Right lung (tissue), 10 donors: Measurements from ENCODE around the gene GMEB1. TPM values are rescaled to one million over a fixed set of nuclear protein-coding genes. Genes with fewer than 3 reads are reported as not detected.
"Not testable (repeated sequence)": the region's sequence is repeated elsewhere in the genome, so short reads cannot be mapped to it uniquely, and the experiment has no call there.

Source experiments
- DNase-seq, 2 donors: peaks; one replicate each; pipeline ENCODE4 v3.0.0-alpha.2; 2013
- long read RNA-seq, 8 donors: transcript quantifications; one replicate each; lab custom pipeline, GENCODE V29; 2026
- polyA plus RNA-seq, 5 donors: library from polyadenylated mRNA; unstranded; fragments of 120-200 nt; gene quantifications; one replicate each; pipeline versions ENCODE4 v1.2.1 to v1.2.3, GENCODE V29; 2013; ENCODE audit warnings: inconsistent platforms in 1 of 5, low replicate concordance in 1 of 5; ENCODE audit not compliant: insufficient read length in 5 of 5, insufficient read depth in 1 of 5

The GMEB1 gene
- polyA plus RNA-seq: 10 to 100 TPM; 12.2 to 16.7 (median 16.1) TPM
- long read RNA-seq, donor 1, partial matches to known transcripts: 0 of 4 reads
- long read RNA-seq, donor 1, other reads (novel, unspliced or antisense): 0 of 4 reads
- long read RNA-seq, donor 2, partial matches to known transcripts: 0 of 1 reads
- long read RNA-seq, donor 2, other reads (novel, unspliced or antisense): 0 of 1 reads
- long read RNA-seq, donor 3, full-length matches to known transcripts: 2 of 2 reads
- long read RNA-seq, donor 3, partial matches to known transcripts: 0 of 2 reads
- long read RNA-seq, donor 3, other reads (novel, unspliced or antisense): 0 of 2 reads
- long read RNA-seq, donor 4: 0 reads
- long read RNA-seq, donor 5, full-length matches to known transcripts: 1 of 54 reads
- long read RNA-seq, donor 5, partial matches to known transcripts: 30 of 54 reads
- long read RNA-seq, donor 5, other reads (novel, unspliced or antisense): 23 of 54 reads
- long read RNA-seq, donor 6, full-length matches to known transcripts: 2 of 2 reads
- long read RNA-seq, donor 6, partial matches to known transcripts: 0 of 2 reads
- long read RNA-seq, donor 6, other reads (novel, unspliced or antisense): 0 of 2 reads
- long read RNA-seq, donor 7, full-length matches to known transcripts: 1 of 1 reads
- long read RNA-seq, donor 7, partial matches to known transcripts: 0 of 1 reads
- long read RNA-seq, donor 7, other reads (novel, unspliced or antisense): 0 of 1 reads
- long read RNA-seq, donor 8, partial matches to known transcripts: 0 of 1 reads
- long read RNA-seq, donor 8, other reads (novel, unspliced or antisense): 0 of 1 reads

GRCh38 chr1:28668191-28668955 lies at the start of gene GMEB1:
TSS of gene GMEB1 (plus strand) at chr1:28668784. CDS start at chr1:28683613, 14,829 bp downstream.
- peak; percentile 83 to 86 for DNase-seq

GRCh38 chr1:28631713-28632112 lies 36.9 kb upstream of the GMEB1 start:
- DNase-seq: no peak

GRCh38 chr1:28632560-28632959 lies 36.0 kb upstream of the GMEB1 start:
- DNase-seq: no peak

- no peak for DNase-seq
Measured at GRCh38 chr1:28640766-28641165, 27.8 kb upstream of the GMEB1 start.

GRCh38 chr1:28642056-28642846 lies 26.3 kb upstream of the GMEB1 start:
- DNase-seq: peak in 1 of 2 donors; percentile 16

GRCh38 chr1:28642847-28643635 lies 25.5 kb upstream of the GMEB1 start, which contains the start of gene TAF12:
TSS of gene TAF12 (minus strand) at chr1:28643067. CDS start at chr1:28622081, 20,986 bp downstream.
- DNase-seq: peak; percentile 97

GRCh38 chr1:28644494-28644893 lies 24.1 kb upstream of the GMEB1 start:
- DNase-seq: no peak

GRCh38 chr1:28645406-28645805 lies 23.2 kb upstream of the GMEB1 start:
- DNase-seq: not testable (repeated sequence)

GRCh38 chr1:28646040-28646439 lies 22.5 kb upstream of the GMEB1 start:
- DNase-seq: no peak

- peak in 1 of 2 donors; percentile 94 for DNase-seq
Measured at GRCh38 chr1:28648008-28648473, 20.5 kb upstream of the GMEB1 start.

GRCh38 chr1:28648474-28649198 lies 19.9 kb upstream of the GMEB1 start, which contains the start of gene RNU11:
TSS of gene RNU11 (plus strand) at chr1:28648600.
- DNase-seq: peak; percentile 96 to 99

- DNase-seq: not testable (repeated sequence)
Measured at GRCh38 chr1:28653063-28653462, 15.5 kb upstream of the GMEB1 start.

GRCh38 chr1:28653870-28654269 lies 14.7 kb upstream of the GMEB1 start:
- DNase-seq: peak in 1 of 2 donors; percentile 6

GRCh38 chr1:28655448-28656311 lies 12.9 kb upstream of the GMEB1 start:
- DNase-seq: not testable (repeated sequence)

GRCh38 chr1:28656335-28656734 lies 12.2 kb upstream of the GMEB1 start:
- no peak for DNase-seq

GRCh38 chr1:28663871-28664470 lies 4.6 kb upstream of the GMEB1 start:
- no peak for DNase-seq

- DNase-seq: no peak
Measured at GRCh38 chr1:28666806-28667205, 1.8 kb upstream of the GMEB1 start.
